Panc1 (cell line): ENCODE measurements around the gene PRUNE1.

ENCODE experiments used
- CTCF ChIP-seq: fragments of 450-650 bp; IDR thresholded peaks from 2 replicates; pipeline ENCODE4 v1.5.1; 2017; ENCODE audit warnings: mild to moderate bottlenecking
- POLR2AphosphoS5 ChIP-seq: IDR thresholded peaks from 2 replicates; pipeline ENCODE4 v1.6.1; 2012; ENCODE audit warnings: mild to moderate bottlenecking, low read depth, low read length, moderate library complexity
- REST ChIP-seq, 2 experiments: IDR thresholded peaks; 2 replicates each; pipeline ENCODE4 v1.6.1; 2011 to 2012; ENCODE audit warnings: low read depth in 2 of 2, control low read depth in 1 of 2, low read length in 1 of 2, mild to moderate bottlenecking in 1 of 2, moderate library complexity in 1 of 2; ENCODE audit not compliant: insufficient read depth in 1 of 2
- SIN3A ChIP-seq: IDR thresholded peaks from 2 replicates; pipeline ENCODE4 v1.6.1; 2012; ENCODE audit warnings: low read depth, mild to moderate bottlenecking, low read length, moderate library complexity, borderline replicate concordance; ENCODE audit not compliant: insufficient read depth
- TCF7L2 ChIP-seq: IDR thresholded peaks from 2 replicates; pipeline ENCODE4 v1.6.1; 2011; ENCODE audit warnings: mild to moderate bottlenecking, low read depth, low read length, inconsistent platforms

GRCh38 chr1:151012684-151013471, 4.6 kb downstream of the PRUNE1 start:
- TF ChIP-seq POLR2AphosphoS5 = no peak
- TF ChIP-seq CTCF = no peak
- no peak for TF ChIP-seq REST (IDR thresholded peaks at IDR 0.05; ENCODE audit: insufficient read depth in 1 of 2, low read depth in 2 of 2, low read length in 1 of 2)
- TF ChIP-seq SIN3A = no peak
- TF ChIP-seq TCF7L2 = no peak
